Neural cell (in vitro differentiated cells): ENCODE results near the gene ACTN4. TPM values are rescaled to one million over a fixed set of nuclear protein-coding genes. Genes with fewer than 3 reads are reported as not detected.

ENCODE experiments used
- H2AFZ ChIP-seq: fragments of 200-600, 300-800 bp; sonication (generic), shearing (Covaris generic); 2 replicates; pipeline ENCODE4 v1.6.0; 2014; ENCODE audit warnings: low read depth, mild to moderate bottlenecking, antibody characterized with exemption, low read length, moderate library complexity
- H3F3A ChIP-seq: fragments of 200-600 bp; shearing (Covaris generic); 2 replicates; pipeline ENCODE4 v1.6.1; 2016; ENCODE audit warnings: mild to moderate bottlenecking, moderate library complexity, mixed read lengths, antibody characterized with exemption, low read length; ENCODE audit not compliant: insufficient read depth, poor library complexity, severe bottlenecking
- H3K27ac ChIP-seq: fragments of 200-600, 300-800 bp; sonication (generic), shearing (Covaris generic); 2 replicates; pipeline ENCODE4 v1.5.1; 2014; ENCODE audit warnings: mild to moderate bottlenecking, low read length, moderate library complexity
- H3K27me3 ChIP-seq: fragments of 300-800, 200-600 bp; sonication (generic), shearing (Covaris generic); 2 replicates; pipeline ENCODE4 v1.6.0; 2014; ENCODE audit warnings: mild to moderate bottlenecking, low read depth, low read length, moderate library complexity; ENCODE audit not compliant: insufficient read depth
- H3K36me3 ChIP-seq: fragments of 300-800, 200-600 bp; sonication (generic), shearing (Covaris generic); 2 replicates; pipeline ENCODE4 v1.5.1; 2014; ENCODE audit warnings: mild to moderate bottlenecking, antibody characterized with exemption, low read length, moderate library complexity; ENCODE audit not compliant: insufficient read depth
- H3K4me2 ChIP-seq: fragments of 300-800, 200-600 bp; sonication (generic), shearing (Covaris generic); 2 replicates; pipeline ENCODE4 v1.6.0; 2014; ENCODE audit warnings: mild to moderate bottlenecking, low read length
- H3K4me3 ChIP-seq: fragments of 300-800, 200-600 bp; sonication (generic), shearing (Covaris generic); 2 replicates; pipeline ENCODE4 v1.5.1; 2014; ENCODE audit warnings: mild to moderate bottlenecking, low read length, moderate library complexity
- H3K79me2 ChIP-seq: fragments of 200-600 bp; shearing (Covaris generic); replicated peaks from 2 replicates; pipeline ENCODE4 v1.6.0; 2014; ENCODE audit warnings: mild to moderate bottlenecking, low read length, moderate library complexity; ENCODE audit not compliant: insufficient read depth
- H3K9ac ChIP-seq: fragments of 300-800, 200-600 bp; sonication (generic), shearing (Covaris generic); 2 replicates; pipeline ENCODE4 v1.6.1; 2016; ENCODE audit warnings: mild to moderate bottlenecking, low read length, mixed read lengths
- H3K9me2 ChIP-seq: fragments of 200-600 bp; shearing (Covaris generic); 2 replicates; pipeline ENCODE4 v1.6.1; 2016; ENCODE audit warnings: mild to moderate bottlenecking, low read length, mixed read lengths; ENCODE audit not compliant: insufficient read depth
- H3K9me3 ChIP-seq: fragments of 200-600, 300-800 bp; sonication (generic), shearing (Covaris generic); 2 replicates; pipeline ENCODE4 v1.6.1; 2016; ENCODE audit warnings: mild to moderate bottlenecking, mixed run types, low read length, moderate library complexity, mixed read lengths
- H4K20me1 ChIP-seq: fragments of 200-600 bp; shearing (Covaris generic); 2 replicates; pipeline ENCODE4 v1.6.1; 2016; ENCODE audit warnings: mild to moderate bottlenecking, mixed run types; ENCODE audit not compliant: insufficient read depth
- EP300 ChIP-seq: fragments of 450-650 bp; conservative IDR thresholded peaks from 2 replicates; pipeline ENCODE4 v1.6.1; 2014; ENCODE audit warnings: antibody characterized with exemption, mild to moderate bottlenecking, moderate library complexity; ENCODE audit not compliant: poor library complexity, severe bottlenecking
- EZH2 ChIP-seq: fragments of 200-600, 300-800 bp; shearing (Covaris generic), sonication (generic); IDR thresholded peaks from 2 replicates; pipeline ENCODE4 v1.6.1; 2014; ENCODE audit warnings: antibody characterized with exemption, low read length, borderline replicate concordance, mild to moderate bottlenecking; ENCODE audit not compliant: insufficient read depth, poor library complexity, severe bottlenecking
- MXI1 ChIP-seq: fragments of 450-650 bp; conservative IDR thresholded peaks from 2 replicates; pipeline ENCODE4 v1.6.1; 2014; ENCODE audit warnings: antibody characterized with exemption, mild to moderate bottlenecking; ENCODE audit not compliant: poor library complexity, severe bottlenecking
- RAD21 ChIP-seq: fragments of 450-650 bp; conservative IDR thresholded peaks from 2 replicates; pipeline ENCODE4 v1.6.1; 2014; ENCODE audit warnings: antibody characterized with exemption, mild to moderate bottlenecking, moderate library complexity
- SMC3 ChIP-seq: fragments of 450-650 bp; conservative IDR thresholded peaks from 2 replicates; pipeline ENCODE4 v1.6.1; 2014; ENCODE audit warnings: antibody characterized with exemption, mild to moderate bottlenecking, moderate library complexity; ENCODE audit not compliant: poor library complexity
- TAF1 ChIP-seq: IDR thresholded peaks from 2 replicates; pipeline ENCODE4 v1.6.1; 2012; ENCODE audit warnings: low read depth
- polyA plus RNA-seq: library from polyadenylated mRNA; depleted of rRNA; stranded (reverse); fragments of >200 nt; gene quantifications from 2 replicates; pipeline ENCODE4 v1.2.3, GENCODE V29; 2014
- TF ChIP-seq, protein P1 (sequence below): fragments of 450-650 bp; IDR thresholded peaks from 2 replicates; pipeline ENCODE4 v1.5.1; 2014; ENCODE audit warnings: antibody characterized with exemption, mild to moderate bottlenecking, moderate library complexity; ENCODE audit not compliant: poor library complexity, severe bottlenecking
- TF ChIP-seq, protein P2 (sequence below): IDR thresholded peaks from 2 replicates; pipeline ENCODE4 v1.6.1; 2012; ENCODE audit warnings: borderline replicate concordance

Gene ACTN4
- polyA plus RNA-seq, 1 donor from 2014 or later = 54.0 TPM

DNA sequence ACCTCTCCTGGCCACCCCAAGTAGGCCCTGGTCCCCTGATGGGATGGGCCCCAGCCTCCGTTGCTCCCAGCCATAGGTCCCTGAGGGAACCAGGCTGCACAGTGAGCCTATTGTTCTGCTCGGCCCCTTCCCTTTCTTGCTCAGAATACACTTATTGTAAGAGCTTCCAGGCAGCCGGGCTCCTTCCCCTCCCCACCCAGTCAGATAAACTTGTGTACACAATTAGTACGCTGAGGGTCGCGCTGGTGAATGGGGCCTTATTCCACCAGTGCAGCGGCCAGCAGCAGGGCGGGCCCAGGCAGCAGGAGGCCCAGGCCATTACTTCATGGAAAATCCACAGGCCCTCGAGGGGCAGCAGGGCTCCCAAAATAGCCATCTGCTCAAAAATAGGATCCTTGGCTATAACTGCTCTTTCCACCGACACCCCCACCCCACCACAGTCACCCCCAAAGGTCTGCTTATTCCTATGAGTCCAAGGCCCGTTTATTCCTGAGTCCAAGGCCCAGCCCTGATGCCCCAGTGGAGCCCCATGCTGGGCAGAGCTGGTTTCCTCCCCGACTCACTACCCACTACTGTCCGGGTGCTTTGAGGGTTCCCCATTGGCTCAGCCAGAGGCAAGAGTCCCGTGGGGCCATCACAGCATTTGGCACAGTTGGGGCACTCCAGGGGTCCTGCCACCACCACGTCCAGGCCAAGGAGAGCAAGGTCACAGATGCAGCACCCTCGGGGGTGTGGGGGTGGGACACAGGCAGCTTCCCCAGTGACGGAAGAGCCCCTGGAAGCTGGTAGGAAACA is 74.7 kb downstream of the ACTN4 start (continued):
- TF ChIP-seq, protein P1, sequence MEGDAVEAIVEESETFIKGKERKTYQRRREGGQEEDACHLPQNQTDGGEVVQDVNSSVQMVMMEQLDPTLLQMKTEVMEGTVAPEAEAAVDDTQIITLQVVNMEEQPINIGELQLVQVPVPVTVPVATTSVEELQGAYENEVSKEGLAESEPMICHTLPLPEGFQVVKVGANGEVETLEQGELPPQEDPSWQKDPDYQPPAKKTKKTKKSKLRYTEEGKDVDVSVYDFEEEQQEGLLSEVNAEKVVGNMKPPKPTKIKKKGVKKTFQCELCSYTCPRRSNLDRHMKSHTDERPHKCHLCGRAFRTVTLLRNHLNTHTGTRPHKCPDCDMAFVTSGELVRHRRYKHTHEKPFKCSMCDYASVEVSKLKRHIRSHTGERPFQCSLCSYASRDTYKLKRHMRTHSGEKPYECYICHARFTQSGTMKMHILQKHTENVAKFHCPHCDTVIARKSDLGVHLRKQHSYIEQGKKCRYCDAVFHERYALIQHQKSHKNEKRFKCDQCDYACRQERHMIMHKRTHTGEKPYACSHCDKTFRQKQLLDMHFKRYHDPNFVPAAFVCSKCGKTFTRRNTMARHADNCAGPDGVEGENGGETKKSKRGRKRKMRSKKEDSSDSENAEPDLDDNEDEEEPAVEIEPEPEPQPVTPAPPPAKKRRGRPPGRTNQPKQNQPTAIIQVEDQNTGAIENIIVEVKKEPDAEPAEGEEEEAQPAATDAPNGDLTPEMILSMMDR = no peak

DNA sequence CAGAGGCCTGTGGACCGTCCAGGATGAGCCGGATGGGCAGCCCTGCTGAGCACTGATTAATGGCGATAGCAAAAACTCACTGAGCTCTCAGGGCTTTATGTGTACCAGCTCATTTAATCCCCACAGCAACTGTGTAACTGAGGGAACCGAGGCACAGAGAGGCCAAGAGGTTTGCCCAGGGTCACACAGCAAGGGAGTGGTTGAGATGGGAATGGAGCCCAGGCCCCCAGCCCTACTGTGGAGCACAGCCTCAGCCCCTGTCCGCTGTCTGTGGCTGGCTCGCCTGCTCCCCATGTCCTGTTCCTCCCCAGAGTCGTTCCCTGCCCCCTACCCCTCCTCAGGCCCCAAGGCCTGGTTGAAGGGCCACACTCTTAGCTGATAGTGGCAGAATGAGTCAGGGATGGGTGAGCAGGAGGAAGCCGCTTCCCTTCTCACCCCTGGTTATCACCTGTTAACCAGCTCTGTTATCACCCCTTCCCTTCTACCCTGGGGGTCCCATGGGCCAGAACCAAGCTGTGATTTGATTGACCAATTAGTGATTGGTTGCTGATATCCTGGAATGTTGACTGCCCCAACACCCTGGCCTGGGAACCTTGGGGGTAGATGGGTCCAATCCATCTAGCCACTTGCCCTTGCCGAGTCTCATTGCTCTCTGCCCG is 75.6 kb downstream of the ACTN4 start:
- Histone ChIP-seq H3F3A (no peaks in the 10 kb centered on the region), H3K36me3 (no peaks in the 10 kb centered on the region), H2AFZ (no peak overlapping the region), H3K27ac (no peak overlapping the region), H4K20me1 (no peaks in the 10 kb centered on the region), H3K4me3 (no peak overlapping the region), H3K4me2 (no peak overlapping the region), H3K79me2 (no peaks in the 10 kb centered on the region), H3K9ac (no peak overlapping the region), H3K27me3 (no peaks in the 10 kb centered on the region), H3K9me2 (no peaks in the 10 kb centered on the region), H3K9me3 (no peaks in the 10 kb centered on the region)
- no peak for TF ChIP-seq RAD21
- TF ChIP-seq, protein P1 = no peak
- no peak for TF ChIP-seq TAF1
- no peak for TF ChIP-seq MXI1
- no peak for TF ChIP-seq SMC3
- no peak for TF ChIP-seq EZH2
- TF ChIP-seq, protein P2, sequence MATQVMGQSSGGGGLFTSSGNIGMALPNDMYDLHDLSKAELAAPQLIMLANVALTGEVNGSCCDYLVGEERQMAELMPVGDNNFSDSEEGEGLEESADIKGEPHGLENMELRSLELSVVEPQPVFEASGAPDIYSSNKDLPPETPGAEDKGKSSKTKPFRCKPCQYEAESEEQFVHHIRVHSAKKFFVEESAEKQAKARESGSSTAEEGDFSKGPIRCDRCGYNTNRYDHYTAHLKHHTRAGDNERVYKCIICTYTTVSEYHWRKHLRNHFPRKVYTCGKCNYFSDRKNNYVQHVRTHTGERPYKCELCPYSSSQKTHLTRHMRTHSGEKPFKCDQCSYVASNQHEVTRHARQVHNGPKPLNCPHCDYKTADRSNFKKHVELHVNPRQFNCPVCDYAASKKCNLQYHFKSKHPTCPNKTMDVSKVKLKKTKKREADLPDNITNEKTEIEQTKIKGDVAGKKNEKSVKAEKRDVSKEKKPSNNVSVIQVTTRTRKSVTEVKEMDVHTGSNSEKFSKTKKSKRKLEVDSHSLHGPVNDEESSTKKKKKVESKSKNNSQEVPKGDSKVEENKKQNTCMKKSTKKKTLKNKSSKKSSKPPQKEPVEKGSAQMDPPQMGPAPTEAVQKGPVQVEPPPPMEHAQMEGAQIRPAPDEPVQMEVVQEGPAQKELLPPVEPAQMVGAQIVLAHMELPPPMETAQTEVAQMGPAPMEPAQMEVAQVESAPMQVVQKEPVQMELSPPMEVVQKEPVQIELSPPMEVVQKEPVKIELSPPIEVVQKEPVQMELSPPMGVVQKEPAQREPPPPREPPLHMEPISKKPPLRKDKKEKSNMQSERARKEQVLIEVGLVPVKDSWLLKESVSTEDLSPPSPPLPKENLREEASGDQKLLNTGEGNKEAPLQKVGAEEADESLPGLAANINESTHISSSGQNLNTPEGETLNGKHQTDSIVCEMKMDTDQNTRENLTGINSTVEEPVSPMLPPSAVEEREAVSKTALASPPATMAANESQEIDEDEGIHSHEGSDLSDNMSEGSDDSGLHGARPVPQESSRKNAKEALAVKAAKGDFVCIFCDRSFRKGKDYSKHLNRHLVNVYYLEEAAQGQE = no peak

DNA sequence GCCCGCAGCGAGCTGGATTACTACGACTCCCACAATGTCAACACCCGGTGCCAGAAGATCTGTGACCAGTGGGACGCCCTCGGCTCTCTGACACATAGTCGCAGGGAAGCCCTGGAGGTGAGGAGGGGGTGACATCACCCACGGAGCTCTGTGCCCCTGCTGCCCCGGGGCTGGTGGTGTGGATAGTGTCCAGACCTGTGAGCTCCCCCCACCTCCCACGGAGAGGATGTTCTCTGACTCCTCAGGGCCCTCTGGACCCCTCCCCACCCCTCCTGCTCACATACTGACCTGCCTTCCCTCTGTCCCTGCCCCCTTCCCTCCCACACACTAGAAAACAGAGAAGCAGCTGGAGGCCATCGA is 76.1 kb downstream of the ACTN4 start:
- Histone ChIP-seq H3K9me2 (no peaks in the 10 kb centered on the region), H3K79me2 (no peaks in the 10 kb centered on the region), H3K9me3 (no peaks in the 10 kb centered on the region), H3F3A (no peaks in the 10 kb centered on the region), H3K9ac (no peak overlapping the region), H2AFZ (no peak overlapping the region), H3K4me3 (no peak overlapping the region), H4K20me1 (no peaks in the 10 kb centered on the region), H3K27me3 (no peaks in the 10 kb centered on the region), H3K27ac (no peak overlapping the region), H3K36me3 (no peaks in the 10 kb centered on the region), H3K4me2 (no peak overlapping the region)
- TF ChIP-seq, protein P1 = no peak
- TF ChIP-seq EZH2 = no peak
- TF ChIP-seq SMC3 = no peak
- TF ChIP-seq RAD21 = no peak
- TF ChIP-seq TAF1 = no peak
- no peak for TF ChIP-seq EP300
- TF ChIP-seq, protein P2 = no peak
- no peak for TF ChIP-seq MXI1
